HepG2 (cell line): ENCODE data around the gene AKAP10. TPM values are rescaled to one million over a fixed set of nuclear protein-coding genes. Genes with fewer than 3 reads are reported as not detected.
A peak's percentile ranks its signal among the peaks of the same experiment; 100 is the strongest.

Experiments used
- GMEB1 ChIP-seq: sonication (generic); formaldehyde crosslinking; IDR thresholded peaks from 2 replicates; pipeline ENCODE4 v1.5.1; 2020; ENCODE audit warnings: missing genetic modification reagents, mild to moderate bottlenecking, borderline replicate concordance
- HMGA1 ChIP-seq: sonication (generic); formaldehyde crosslinking; conservative IDR thresholded peaks from 2 replicates; pipeline ENCODE4 v1.4.0; 2020; ENCODE audit warnings: missing genetic modification reagents
- HNF1A ChIP-seq, 2 experiments: sonication (generic) in 1 of 2; formaldehyde crosslinking in 1 of 2; IDR thresholded peaks; 2 replicates each; pipeline versions ENCODE4 v1.4.0 to v1.6.1; 2016 to 2020; ENCODE audit warnings: borderline replicate concordance in 1 of 2, low read depth in 1 of 2, mild to moderate bottlenecking in 1 of 2, missing genetic modification reagents in 1 of 2
- JARID2 ChIP-seq: sonication (generic); formaldehyde crosslinking; IDR thresholded peaks from 2 replicates; pipeline ENCODE4 v1.8.1; 2023; ENCODE audit warnings: missing genetic modification reagents, inconsistent platforms; ENCODE audit not compliant: insufficient replicate concordance
- MED1 ChIP-seq: sonication (generic); formaldehyde crosslinking; IDR thresholded peaks from 2 replicates; pipeline ENCODE4 v1.4.0; 2020; ENCODE audit warnings: missing genetic modification reagents
- MIXL1 ChIP-seq: IDR thresholded peaks from 2 replicates; pipeline ENCODE4 v1.6.1; 2016
- MLX ChIP-seq: IDR thresholded peaks from 2 replicates; pipeline ENCODE4 v1.6.1; 2016
- PCBP2 ChIP-seq: fragments of 200-400 bp; formaldehyde crosslinking; optimal IDR thresholded peaks from 2 replicates; pipeline ENCODE3; 2018; ENCODE audit warnings: low read length, low read depth; ENCODE audit not compliant: poor library complexity, severe bottlenecking
- PHF8 ChIP-seq: sonication (generic); formaldehyde crosslinking; IDR thresholded peaks from 2 replicates; pipeline ENCODE4 v1.5.0; 2020; ENCODE audit warnings: missing genetic modification reagents
- SNRNP70 ChIP-seq: fragments of 200-400 bp; formaldehyde crosslinking; IDR thresholded peaks from 2 replicates; pipeline ENCODE4 v1.6.1; 2017; ENCODE audit warnings: mild to moderate bottlenecking, low read depth, low read length, moderate library complexity
- TAF15 ChIP-seq: fragments of 200-400 bp; formaldehyde crosslinking; IDR thresholded peaks from one replicate; pipeline ENCODE4 v1.6.1; 2018; ENCODE audit warnings: mild to moderate bottlenecking, low read depth, low read length; ENCODE audit not compliant: poor library complexity, severe bottlenecking
- TRIM22 ChIP-seq: fragments of 450-650 bp; IDR thresholded peaks from 2 replicates; pipeline ENCODE4 v1.6.1; 2017
- ZFP36L1 ChIP-seq: sonication (generic); formaldehyde crosslinking; IDR thresholded peaks from 2 replicates; pipeline ENCODE4 v1.8.0; 2022; ENCODE audit warnings: mild to moderate bottlenecking, missing genetic modification reagents, moderate library complexity
- ZFP37 ChIP-seq: sonication (generic); formaldehyde crosslinking; IDR thresholded peaks from 2 replicates; pipeline ENCODE4 v1.4.0; 2020; ENCODE audit warnings: missing genetic modification reagents, borderline replicate concordance
- ZNF414 ChIP-seq: sonication (generic); formaldehyde crosslinking; IDR thresholded peaks from 2 replicates; pipeline ENCODE4 v1.5.0; 2020; ENCODE audit warnings: missing genetic modification reagents
- ZNF768 ChIP-seq: sonication (generic); formaldehyde crosslinking; IDR thresholded peaks from 2 replicates; pipeline ENCODE4 v1.4.0; 2020; ENCODE audit warnings: missing genetic modification reagents
- ZNF788 ChIP-seq: sonication (generic); formaldehyde crosslinking; IDR thresholded peaks from 2 replicates; pipeline ENCODE4 v1.5.0; 2020; ENCODE audit warnings: mild to moderate bottlenecking, missing genetic modification reagents, borderline replicate concordance
- polyA plus RNA-seq, 8 experiments: library from polyadenylated mRNA; depleted of rRNA in 3 of 8; stranded (reverse) in 7 of 8; unstranded in 1 of 8; fragments of >200 nt; fragmentation: Illumina TruSeq in 4 of 8; extraction: Trizol in 4 of 8; gene quantifications; 2 replicates each; pipeline versions ENCODE4 v1.2.1 to v1.2.3, GENCODE V29; 2011 to 2016; ENCODE audit warnings: low read depth in 4 of 8, missing spikeins in 1 of 8, mixed read lengths in 1 of 8; ENCODE audit not compliant: insufficient read depth in 1 of 8
- total RNA-seq, 5 experiments: library from RNA; depleted of rRNA; stranded (reverse); fragments of >200 nt; fragmentation: Illumina TruSeq; extraction: Trizol; gene quantifications; 2 replicates each; pipeline ENCODE4 v1.2.3, GENCODE V29; 2016; ENCODE audit warnings: low read depth in 1 of 5

AKAP10 gene
- total and polyA plus RNA-seq, 2 of the 13 experiments (the other 11 are each of a cell fraction or from before 2014, with no cell fraction given), result 17.6 to 21.7 TPM

GRCh38 chr17:20008242-20009051, 30.8 kb upstream of the AKAP10 start (continued):
- TF ChIP-seq MIXL1 (CRISPR knock-in tag), result no peak
- TF ChIP-seq MED1, result 0 out of 2 replicates have a peak, but pooled peaks have one; percentile 2
- no peak for TF ChIP-seq JARID2
- TF ChIP-seq ZNF788 (CRISPR knock-in tag), result 0 out of 2 replicates have a peak, but pooled peaks have one; percentile 10
- no peak for TF ChIP-seq HMGA1 (CRISPR knock-in tag)
- TF ChIP-seq MLX (CRISPR knock-in tag), result no peak
- TF ChIP-seq ZFP36L1, result no peak
- no peak for TF ChIP-seq HNF1A (IDR thresholded peaks at IDR 0.05; ENCODE audit: low read depth)
- TF ChIP-seq HNF1A (CRISPR knock-in tag; IDR thresholded peaks at IDR 0.05; ENCODE audit: borderline replicate concordance), result no peak
- no peak for TF ChIP-seq PCBP2
- no peak for TF ChIP-seq ZNF414 (CRISPR knock-in tag)
- no peak for TF ChIP-seq ZFP37
- TF ChIP-seq TRIM22, result no peak
- no peak for TF ChIP-seq GMEB1 (CRISPR knock-in tag)
- TF ChIP-seq SNRNP70, result no peak
- no peak for TF ChIP-seq TAF15
- 0 out of 2 replicates have a peak, but pooled peaks have one; percentile 13 for TF ChIP-seq PHF8 (CRISPR knock-in tag)
- no peak for TF ChIP-seq ZNF768
